ENCODE measurements around the gene DPCD.

- TF ChIP-seq CTCF (IDR thresholded peaks at IDR 0.05; ENCODE audit: low read length), result no peak
- no peak for TF ChIP-seq EZH2 (IDR thresholded peaks at IDR 0.05; ENCODE audit: borderline replicate concordance, low read length)
Measured at GRCh38 chr10:101545898-101546297, 42.2 kb upstream of the DPCD start.

All from OCI-LY1 (cell line).